Brain microvascular endothelial cell (primary cell): ENCODE data around the gene ABL2.

Experiments
- DNase-seq: peaks from one replicate; pipeline ENCODE4 v3.0.0-alpha.2; 2020
- H3K27ac ChIP-seq: fragments of 250-450 bp; sonication (Bioruptor Pico); 2 replicates; pipeline ENCODE4 v1.5.1; 2020; ENCODE audit warnings: mild to moderate bottlenecking, moderate library complexity
- H3K27me3 ChIP-seq: fragments of 250-450 bp; sonication (Bioruptor Pico); replicated peaks from 2 replicates; pipeline ENCODE4 v1.5.1; 2020; ENCODE audit warnings: mild to moderate bottlenecking
- H3K36me3 ChIP-seq: fragments of 250-450 bp; sonication (Bioruptor Pico); replicated peaks from 2 replicates; pipeline ENCODE4 v1.5.1; 2020; ENCODE audit warnings: mild to moderate bottlenecking
- H3K4me3 ChIP-seq: 2 replicates; pipeline ENCODE4 v1.5.1; 2011; ENCODE audit warnings: low read depth, mild to moderate bottlenecking, control low read depth, low read length, moderate library complexity
- in situ Hi-C: cut with HindIII; loops from 2 replicates; pipeline ENCODE4 v1.10.0; 2017; ENCODE audit warnings: low sequenced_read_pairs, low pct_ligation_motif_present
- TF ChIP-seq, protein P1 (sequence below): IDR thresholded peaks from 2 replicates; pipeline ENCODE4 v1.5.1; 2011; ENCODE audit warnings: low read depth, mild to moderate bottlenecking, moderate library complexity, low read length, control low read depth, inconsistent platforms; ENCODE audit errors: missing control alignments

ABL2 gene

DNA sequence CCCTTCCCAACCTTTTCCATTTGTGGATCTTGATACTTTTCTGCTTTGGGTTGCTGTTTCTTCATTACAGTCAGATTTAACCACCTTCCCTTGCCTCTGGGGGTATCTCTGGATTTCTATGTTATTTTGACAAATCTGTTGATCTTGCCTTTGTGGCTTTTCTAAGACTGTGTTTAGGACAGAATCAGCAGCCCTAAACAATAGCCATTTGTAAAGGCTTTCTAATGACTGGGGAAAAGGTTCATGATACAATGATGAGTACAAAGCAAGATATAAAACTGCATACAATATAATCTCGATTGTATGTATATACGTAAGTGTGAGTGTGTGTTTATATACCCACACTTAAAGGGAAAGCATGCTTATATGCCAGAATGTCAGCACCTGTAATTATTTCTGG lies 176.0 kb downstream of the ABL2 start:
- peaks cover 7% of the 10 kb centered on the region for H3K36me3 ChIP-seq
- H3K27ac ChIP-seq = no peak overlapping the region
- DNase-seq = no peak
- in situ Hi-C loops = no loop called here
- TF ChIP-seq, protein P1, sequence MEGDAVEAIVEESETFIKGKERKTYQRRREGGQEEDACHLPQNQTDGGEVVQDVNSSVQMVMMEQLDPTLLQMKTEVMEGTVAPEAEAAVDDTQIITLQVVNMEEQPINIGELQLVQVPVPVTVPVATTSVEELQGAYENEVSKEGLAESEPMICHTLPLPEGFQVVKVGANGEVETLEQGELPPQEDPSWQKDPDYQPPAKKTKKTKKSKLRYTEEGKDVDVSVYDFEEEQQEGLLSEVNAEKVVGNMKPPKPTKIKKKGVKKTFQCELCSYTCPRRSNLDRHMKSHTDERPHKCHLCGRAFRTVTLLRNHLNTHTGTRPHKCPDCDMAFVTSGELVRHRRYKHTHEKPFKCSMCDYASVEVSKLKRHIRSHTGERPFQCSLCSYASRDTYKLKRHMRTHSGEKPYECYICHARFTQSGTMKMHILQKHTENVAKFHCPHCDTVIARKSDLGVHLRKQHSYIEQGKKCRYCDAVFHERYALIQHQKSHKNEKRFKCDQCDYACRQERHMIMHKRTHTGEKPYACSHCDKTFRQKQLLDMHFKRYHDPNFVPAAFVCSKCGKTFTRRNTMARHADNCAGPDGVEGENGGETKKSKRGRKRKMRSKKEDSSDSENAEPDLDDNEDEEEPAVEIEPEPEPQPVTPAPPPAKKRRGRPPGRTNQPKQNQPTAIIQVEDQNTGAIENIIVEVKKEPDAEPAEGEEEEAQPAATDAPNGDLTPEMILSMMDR = no peak
- H3K27me3 ChIP-seq = no peaks in the 10 kb centered on the region
- no peak overlapping the region for H3K4me3 ChIP-seq

DNA sequence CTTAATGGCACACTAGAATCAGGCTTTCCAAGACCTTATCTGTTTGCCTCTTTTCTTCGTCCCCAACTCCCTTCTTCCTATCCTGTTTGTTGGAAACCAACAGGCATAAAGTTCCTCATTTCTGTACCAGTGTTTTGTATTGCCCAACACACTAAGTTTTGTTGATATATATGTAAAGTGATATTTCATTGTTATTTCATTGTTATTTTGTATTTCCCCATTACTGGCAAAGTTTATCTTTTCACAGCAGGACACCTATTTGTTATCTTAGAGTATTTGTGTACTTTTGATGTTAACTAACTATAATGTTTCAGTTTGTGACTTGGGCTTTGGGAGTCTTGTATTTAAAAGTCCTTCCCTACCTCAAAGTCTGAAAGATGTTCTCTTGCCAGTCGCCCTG lies 176.7 kb downstream of the ABL2 start:
- Histone ChIP-seq H3K27ac (no peak overlapping the region), H3K4me3 (no peak overlapping the region), H3K36me3 (peaks cover 7% of the 10 kb centered on the region), H3K27me3 (no peaks in the 10 kb centered on the region)
- in situ Hi-C loops = no loop called here
- no peak for DNase-seq
- TF ChIP-seq, protein P1 = no peak
